VCaP (cell line): Measurements from ENCODE around the gene AKAP8L.
A peak's percentile ranks its signal among the peaks of the same experiment; 100 is the strongest.

ENCODE experiments used
- H3K27ac ChIP-seq: fragments of 450-650 bp; 2 replicates; pipeline ENCODE4 v1.5.1; 2017
- TF ChIP-seq, protein P1 (sequence below): fragments of 450-650 bp; conservative IDR thresholded peaks from 2 replicates; pipeline ENCODE4 v1.5.1; 2017; ENCODE audit warnings: mild to moderate bottlenecking, moderate library complexity

AKAP8L gene

DNA sequence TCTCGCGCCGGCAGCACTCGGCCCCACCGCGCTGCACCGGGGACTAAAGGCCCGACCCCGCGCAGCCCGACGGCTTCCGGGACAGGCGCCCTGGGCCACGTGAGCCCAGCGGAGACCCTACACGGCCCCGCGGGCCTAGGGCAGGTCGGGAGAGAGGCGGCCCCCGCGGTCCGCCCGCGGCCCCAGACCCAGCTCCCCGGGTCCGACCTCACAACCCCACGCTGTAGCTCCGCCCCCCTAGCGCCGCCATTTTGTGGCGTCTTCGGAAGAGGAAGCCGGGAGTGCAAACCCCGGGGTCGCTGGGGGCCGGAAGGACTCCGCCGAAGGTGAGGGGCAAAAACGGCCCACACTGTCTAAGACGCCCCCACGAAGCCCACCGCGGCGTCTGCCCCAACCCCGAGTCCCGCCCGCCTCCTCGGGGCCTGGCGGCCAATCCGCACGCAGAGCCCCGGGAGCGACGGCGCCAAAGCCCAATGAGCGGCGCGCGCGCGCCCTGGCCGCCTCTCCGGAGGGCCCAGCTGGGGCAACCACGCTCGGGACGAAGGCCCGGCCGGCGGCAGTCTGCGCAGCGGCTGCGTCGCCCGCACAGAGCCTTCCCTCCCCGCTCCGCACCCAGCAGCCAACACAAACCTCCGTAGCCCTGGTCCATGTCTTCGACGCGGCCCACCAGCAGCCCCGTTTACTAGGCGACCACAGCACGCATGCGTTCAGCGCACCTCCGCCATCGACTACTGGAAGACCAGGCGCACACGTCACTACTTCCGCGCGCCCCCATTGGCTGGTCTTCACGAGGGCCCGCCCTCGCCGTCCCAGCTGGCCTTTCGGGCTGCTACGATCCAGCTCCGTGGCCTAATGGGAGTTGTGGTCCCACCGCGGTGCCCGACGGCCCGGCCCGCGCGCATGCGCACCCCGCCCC, 39.4 kb downstream of the AKAP8L start, which contains the start of gene AKAP8:
Gene AKAP8 (minus strand): TSS at position 705 of the 916 bp plus-strand sequence. CDS start 56 bp downstream, at position 649.
- TF ChIP-seq, protein P1, sequence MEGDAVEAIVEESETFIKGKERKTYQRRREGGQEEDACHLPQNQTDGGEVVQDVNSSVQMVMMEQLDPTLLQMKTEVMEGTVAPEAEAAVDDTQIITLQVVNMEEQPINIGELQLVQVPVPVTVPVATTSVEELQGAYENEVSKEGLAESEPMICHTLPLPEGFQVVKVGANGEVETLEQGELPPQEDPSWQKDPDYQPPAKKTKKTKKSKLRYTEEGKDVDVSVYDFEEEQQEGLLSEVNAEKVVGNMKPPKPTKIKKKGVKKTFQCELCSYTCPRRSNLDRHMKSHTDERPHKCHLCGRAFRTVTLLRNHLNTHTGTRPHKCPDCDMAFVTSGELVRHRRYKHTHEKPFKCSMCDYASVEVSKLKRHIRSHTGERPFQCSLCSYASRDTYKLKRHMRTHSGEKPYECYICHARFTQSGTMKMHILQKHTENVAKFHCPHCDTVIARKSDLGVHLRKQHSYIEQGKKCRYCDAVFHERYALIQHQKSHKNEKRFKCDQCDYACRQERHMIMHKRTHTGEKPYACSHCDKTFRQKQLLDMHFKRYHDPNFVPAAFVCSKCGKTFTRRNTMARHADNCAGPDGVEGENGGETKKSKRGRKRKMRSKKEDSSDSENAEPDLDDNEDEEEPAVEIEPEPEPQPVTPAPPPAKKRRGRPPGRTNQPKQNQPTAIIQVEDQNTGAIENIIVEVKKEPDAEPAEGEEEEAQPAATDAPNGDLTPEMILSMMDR = no peak
- H3K27ac ChIP-seq = peak within 1 kb of the TSS; percentile 98

GRCh38 chr19:15378534-15379082, 40.2 kb downstream of the AKAP8L start:
- peak overlapping the region; percentile 98 for H3K27ac ChIP-seq
- TF ChIP-seq, protein P1 = no peak

DNA sequence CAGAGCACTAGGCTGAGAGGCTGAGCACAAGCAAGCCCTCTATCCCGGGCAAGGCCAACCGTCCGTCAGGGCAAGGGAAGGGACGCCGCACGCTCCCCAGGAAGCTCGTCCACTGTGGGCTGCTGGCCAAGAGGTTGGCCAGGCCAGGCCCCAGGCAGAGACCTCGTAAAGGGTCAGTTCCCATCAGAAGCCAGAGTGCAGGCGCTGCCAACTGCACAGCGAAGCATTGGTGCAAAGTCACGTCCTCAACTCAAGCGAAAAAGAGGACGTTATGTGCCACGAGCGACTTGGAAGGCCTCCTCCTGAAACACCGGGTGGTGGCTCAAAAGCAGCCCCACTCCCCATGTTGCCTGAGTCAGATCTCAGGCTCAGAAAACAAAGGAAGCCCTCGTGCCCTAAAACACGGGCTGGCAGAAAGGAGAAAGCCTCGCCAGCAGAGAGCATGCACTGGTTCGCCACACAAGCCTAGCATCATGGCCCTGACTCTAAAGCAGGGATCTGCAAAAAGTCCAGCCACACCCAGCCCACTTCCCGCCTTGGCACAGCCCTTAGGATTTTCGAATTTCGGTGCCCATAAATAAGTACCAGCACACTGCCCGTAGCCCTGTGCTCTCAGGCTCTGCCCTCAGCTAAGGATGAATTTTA, 43.9 kb downstream of the AKAP8L start:
- peak overlapping the region; percentile 98 for H3K27ac ChIP-seq
- TF ChIP-seq, protein P1 = no peak

DNA sequence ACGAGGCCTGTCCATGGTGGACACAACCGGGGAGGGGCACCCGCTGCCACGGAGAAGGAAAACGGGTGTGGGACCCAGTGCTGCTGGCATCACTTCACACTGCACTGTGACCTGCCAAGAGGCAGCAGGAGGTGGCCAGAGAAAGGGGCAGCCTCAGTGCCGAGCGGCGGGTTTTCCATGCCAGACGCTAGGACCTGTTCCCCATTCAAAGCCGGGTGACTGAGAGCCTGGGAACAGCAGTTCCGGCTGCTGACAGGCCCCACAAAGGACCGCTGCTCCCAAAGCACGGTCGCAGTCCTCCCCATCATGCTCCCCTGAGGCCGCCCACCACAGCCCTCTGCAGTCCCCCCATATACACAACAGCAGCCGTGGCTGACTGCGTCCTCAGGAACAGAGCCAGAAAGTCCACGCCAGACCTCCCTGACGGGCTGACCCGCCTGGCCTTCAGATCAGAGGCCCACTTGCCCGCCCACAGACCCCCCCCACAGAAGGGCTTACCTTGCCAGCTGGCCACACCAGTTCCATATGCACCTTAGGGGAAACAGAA, 44.6 kb downstream of the AKAP8L start:
- TF ChIP-seq, protein P1 = no peak
- peak overlapping the region; percentile 98 for H3K27ac ChIP-seq

GRCh38 chr19:15373644-15374043, 45.1 kb downstream of the AKAP8L start:
- peak overlapping the region; percentile 98; the same call in 1 of the 2 replicates for H3K27ac ChIP-seq

GRCh38 chr19:15372891-15373301, 45.9 kb downstream of the AKAP8L start:
- TF ChIP-seq, protein P1 = no peak
- H3K27ac ChIP-seq = no peak overlapping the region

More at GRCh38 chr19:15373644-15374043, 45.1 kb downstream of the AKAP8L start:
- TF ChIP-seq, protein P1 = no peak

GRCh38 chr19:15372470-15372869, 46.3 kb downstream of the AKAP8L start:
- H3K27ac ChIP-seq = no peak overlapping the region
- TF ChIP-seq, protein P1 = no peak
